Activated CD4-positive, alpha-beta T cell treated with anti-CD3 and anti-CD28 coated beads, Interleukin-2, amount 10 ng/mL, durations not matched to agents 7 days and 5 days (primary cell): ENCODE results near the gene BTBD10. TPM values are rescaled to one million over a fixed set of nuclear protein-coding genes. Genes with fewer than 3 reads are reported as not detected.
A peak's percentile ranks its signal among the peaks of the same experiment; 100 is the strongest.

Experiments used
- CTCF ChIA-PET: fragments of 350-600 bp; sonication (Branson Sonifier 250); formaldehyde crosslinking; loops from one replicate; lab custom pipeline; 2021; ENCODE audit warnings: antibody characterized with exemption; lab: Charles Lee
- POLR2A ChIA-PET: fragments of 350-600 bp; sonication (Branson Sonifier 250); formaldehyde crosslinking; loops from one replicate; lab custom pipeline; 2021; ENCODE audit warnings: antibody characterized with exemption; lab: Charles Lee
- DNase-seq: peaks from one replicate; pipeline ENCODE4 v3.0.0-alpha.2; 2020
- H3K27ac Mint-ChIP-seq: one replicate; pipeline ENCODE4 v1.8.0; 2021; ENCODE audit warnings: mild to moderate bottlenecking, moderate library complexity, mixed read lengths
- H3K27me3 Mint-ChIP-seq: one replicate; pipeline ENCODE4 v1.8.0; 2021; ENCODE audit warnings: mixed read lengths
- H3K36me3 Mint-ChIP-seq: one replicate; pipeline ENCODE4 v1.8.0; 2021; ENCODE audit warnings: low read depth, mixed read lengths
- H3K4me1 Mint-ChIP-seq: one replicate; pipeline ENCODE4 v1.8.0; 2021; ENCODE audit warnings: mixed read lengths
- H3K4me3 Mint-ChIP-seq: one replicate; pipeline ENCODE4 v1.8.0; 2021; ENCODE audit warnings: mild to moderate bottlenecking, moderate library complexity, mixed read lengths
- H3K9me3 Mint-ChIP-seq: one replicate; pipeline ENCODE4 v1.8.0; 2021; ENCODE audit warnings: mixed read lengths
- total RNA-seq, 2 experiments: library from RNA; stranded (reverse); gene quantifications; one replicate each; pipeline ENCODE4 v1.2.3, GENCODE V29; 2021

Gene BTBD10
- total RNA-seq = 10 to 100 TPM; 25.7 to 31.3 TPM

DNA sequence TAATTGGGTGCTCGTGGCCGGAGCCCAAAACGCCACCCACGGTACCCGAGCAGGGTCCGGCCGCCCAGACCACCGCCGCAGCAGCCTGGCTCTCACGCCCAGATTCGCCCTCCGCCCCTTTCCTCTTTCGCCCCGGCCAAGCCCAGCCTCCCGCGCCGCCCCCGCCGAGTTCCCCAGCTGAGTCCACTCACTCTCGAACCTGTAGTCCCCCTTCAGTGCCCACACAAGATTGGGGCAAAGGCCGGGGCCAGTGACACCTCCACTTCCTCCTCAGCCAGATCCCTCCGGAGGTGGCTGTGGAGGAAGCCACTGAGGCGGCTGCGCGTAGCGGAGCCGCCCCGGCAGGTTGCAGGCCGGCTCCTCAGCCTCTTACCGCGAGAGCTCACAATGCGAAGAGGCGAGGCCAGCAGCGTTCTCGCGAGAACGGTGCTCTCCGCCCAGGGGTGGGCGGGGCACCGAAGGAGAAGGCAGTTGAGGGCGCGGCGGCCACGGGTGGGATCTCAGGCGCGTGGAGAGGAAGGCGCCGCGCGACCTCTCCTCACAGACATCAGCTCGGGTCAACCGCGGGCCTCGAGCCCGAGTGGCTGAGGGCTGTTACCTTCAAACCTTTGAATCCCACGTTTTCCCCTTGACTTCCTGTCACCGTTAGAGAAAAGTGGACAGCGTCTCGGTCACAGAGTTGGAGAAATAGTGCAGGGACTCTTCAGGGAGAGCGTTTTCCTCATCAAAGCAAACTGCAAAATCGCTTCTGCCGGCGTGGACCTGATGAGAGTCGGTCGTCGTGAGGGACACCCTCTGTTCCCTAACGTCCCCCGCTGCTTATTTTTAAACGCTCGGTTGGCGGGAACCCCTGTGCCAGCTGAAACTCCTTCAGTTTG lies at the start of gene BTBD10:
TSS of gene BTBD10 (minus strand) at position 322 of the 878 bp plus-strand sequence. CDS start 18,098 bp downstream, outside the sequence.
- DNase-seq = peak; percentile 95
- H3K9me3 Mint-ChIP-seq = no peaks in the 10 kb centered on the region
- peak within 1 kb of the TSS; percentile 99 for H3K27ac Mint-ChIP-seq
- H3K4me1 Mint-ChIP-seq = peaks cover 39% of the 10 kb centered on the region
- POLR2A ChIA-PET = interaction anchor here (0.5 to 1.2 kb wide), 5 partner anchors 12 to 1619 kb away, joined by 3 to 5 read pairs (median 3); no protein-coding TSS in a partner anchor
- CTCF ChIA-PET = interaction anchor here (1.0 to 1.7 kb wide), 2 partner anchors 12 to 23 kb away, joined by 3 to 7 read pairs; no protein-coding TSS in a partner anchor
- H3K27me3 Mint-ChIP-seq = peaks cover 5% of the 10 kb centered on the region
- H3K4me3 Mint-ChIP-seq = peak within 1 kb of the TSS; percentile 92
- H3K36me3 Mint-ChIP-seq = peaks cover 19% of the 10 kb centered on the region

DNA sequence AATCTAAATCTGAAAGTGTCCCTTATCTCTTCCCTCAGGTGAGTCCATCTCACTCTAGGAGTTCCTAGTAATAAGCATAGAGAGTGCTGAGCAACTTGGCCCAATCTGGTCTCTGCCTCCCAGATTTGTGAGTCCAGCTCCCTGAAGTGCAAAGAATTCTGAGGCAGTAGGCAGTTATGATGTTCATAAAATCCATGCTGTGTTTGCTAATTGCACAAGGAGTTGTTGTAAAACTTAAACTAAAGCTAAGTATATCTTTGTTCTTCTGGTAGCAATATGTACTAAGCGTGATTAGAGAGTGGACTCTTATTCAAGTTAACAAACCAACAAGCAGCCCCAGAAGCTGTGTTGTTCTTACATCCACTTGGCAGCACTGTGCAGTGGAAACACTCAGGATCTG lies 40.4 kb upstream of the BTBD10 start:
- H3K36me3 Mint-ChIP-seq = no peaks in the 10 kb centered on the region
- H3K4me3 Mint-ChIP-seq = no peak overlapping the region
- H3K27ac Mint-ChIP-seq = no peak overlapping the region
- H3K27me3 Mint-ChIP-seq = peaks cover 19% of the 10 kb centered on the region
- ChIA-PET CTCF (no interaction called here), POLR2A (no interaction called here)
- no peaks in the 10 kb centered on the region for H3K4me1 Mint-ChIP-seq
- DNase-seq = no peak
- no peaks in the 10 kb centered on the region for H3K9me3 Mint-ChIP-seq

DNA sequence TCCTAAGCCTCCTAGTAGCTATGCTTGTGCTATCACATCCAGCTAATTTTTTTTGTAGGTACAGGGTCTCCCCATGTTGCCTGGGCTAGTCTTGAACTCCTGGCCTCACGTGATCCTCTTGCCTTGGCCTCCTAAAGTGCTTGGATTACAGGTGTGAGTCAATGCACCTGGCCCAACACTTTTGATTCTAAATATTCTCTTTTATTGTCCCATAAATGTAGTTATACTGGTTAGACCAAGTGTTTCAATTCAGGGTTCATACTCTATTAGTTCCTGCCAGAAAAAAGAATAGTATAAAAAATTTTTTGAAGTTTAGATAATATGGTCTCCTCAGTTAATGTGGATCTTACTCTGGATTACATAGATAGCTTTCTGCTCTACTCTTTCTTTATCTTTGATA lies 39.5 kb upstream of the BTBD10 start:
- Mint-ChIP-seq H3K4me1 (no peaks in the 10 kb centered on the region), H3K27me3 (peaks cover 19% of the 10 kb centered on the region), H3K4me3 (no peak overlapping the region), H3K27ac (no peak overlapping the region), H3K9me3 (no peaks in the 10 kb centered on the region), H3K36me3 (no peaks in the 10 kb centered on the region)
- DNase-seq = no peak
- CTCF ChIA-PET = no interaction called here
- POLR2A ChIA-PET = no interaction called here

DNA sequence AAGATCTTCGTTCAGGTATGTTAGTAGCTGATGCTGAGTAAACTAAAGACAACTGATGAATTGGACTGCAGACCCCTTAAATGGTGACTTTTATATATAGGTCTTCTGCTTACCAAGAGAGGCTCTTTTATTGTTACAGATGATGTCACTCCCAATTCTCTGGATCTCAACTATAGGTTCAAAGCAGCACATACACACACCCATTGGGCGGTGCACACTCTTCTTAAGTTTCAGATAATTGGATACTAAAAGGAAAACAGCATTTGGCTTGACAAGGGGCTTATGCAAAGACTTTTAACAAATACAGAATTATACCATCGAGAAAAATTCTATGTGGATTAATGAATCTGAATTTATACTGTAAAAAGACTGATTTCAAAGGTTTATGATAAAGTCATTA lies 32.9 kb upstream of the BTBD10 start, which contains the start of gene PTH:
TSS of gene PTH (minus strand) at position 69 of the 400 bp plus-strand sequence. CDS start 3,142 bp downstream, outside the sequence.
- Mint-ChIP-seq H3K27ac (no peak within 1 kb of the TSS), H3K4me1 (no peaks in the 10 kb centered on the region), H3K36me3 (no peaks in the 10 kb centered on the region), H3K4me3 (no peak within 1 kb of the TSS), H3K27me3 (peaks cover 12% of the 10 kb centered on the region), H3K9me3 (no peaks in the 10 kb centered on the region)
- DNase-seq = no peak
- ChIA-PET POLR2A (no interaction called here), CTCF (no interaction called here)

DNA sequence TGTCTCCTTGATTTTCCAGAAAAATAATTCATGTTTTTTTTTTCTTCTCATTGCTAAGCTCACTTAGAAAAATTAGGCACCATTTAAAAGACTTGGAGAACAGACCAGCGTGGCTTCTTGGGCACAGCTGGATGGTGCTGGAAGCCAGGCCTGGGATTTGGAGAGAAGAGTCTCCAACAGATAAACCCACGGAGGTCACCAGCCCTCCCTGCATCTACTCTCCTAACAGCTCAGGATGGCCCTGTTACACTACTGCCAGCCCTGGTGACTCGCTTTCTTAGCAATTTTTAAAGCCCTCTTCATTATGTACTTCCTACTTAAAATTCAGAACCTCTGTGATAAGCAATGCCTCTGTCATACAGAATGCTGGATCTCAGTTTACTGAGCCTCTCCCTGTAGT lies 31.0 kb upstream of the BTBD10 start:
- H3K4me3 Mint-ChIP-seq = no peak overlapping the region
- ChIA-PET POLR2A (no interaction called here), CTCF (no interaction called here)
- H3K27ac Mint-ChIP-seq = no peak overlapping the region
- DNase-seq = no peak
- peaks cover 11% of the 10 kb centered on the region for H3K27me3 Mint-ChIP-seq
- H3K4me1 Mint-ChIP-seq = no peaks in the 10 kb centered on the region
- H3K36me3 Mint-ChIP-seq = no peaks in the 10 kb centered on the region
- no peaks in the 10 kb centered on the region for H3K9me3 Mint-ChIP-seq

DNA sequence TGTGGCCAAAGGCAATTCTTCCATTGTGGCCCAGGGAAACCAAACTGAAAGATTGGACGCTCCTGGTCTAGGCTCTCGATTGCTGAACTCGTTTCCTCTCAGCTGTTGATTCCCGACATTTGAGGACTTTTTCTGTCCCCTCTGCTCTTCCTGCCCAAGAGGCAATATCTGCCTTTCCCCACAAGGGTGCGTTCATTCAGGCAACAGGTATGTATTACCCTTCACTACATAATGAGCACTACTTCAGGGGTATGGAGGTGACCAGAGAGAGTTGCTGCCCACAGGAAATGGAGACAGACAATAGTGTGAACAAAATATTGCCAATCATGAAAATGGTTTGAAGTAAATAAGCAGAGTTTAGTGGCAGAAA lies 24.6 kb upstream of the BTBD10 start:
- CTCF ChIA-PET = interaction anchor here (0.6 to 1.3 kb wide), 5 partner anchors 11 to 1001 kb away, joined by 3 to 4 read pairs (median 3); no protein-coding TSS in a partner anchor
- no peaks in the 10 kb centered on the region for H3K9me3 Mint-ChIP-seq
- POLR2A ChIA-PET = no interaction called here
- peaks cover 9% of the 10 kb centered on the region for H3K27me3 Mint-ChIP-seq
- peak overlapping the region; percentile 47 for H3K27ac Mint-ChIP-seq
- DNase-seq = peak; percentile 23
- peak overlapping the region; percentile 49 for H3K4me3 Mint-ChIP-seq
- H3K4me1 Mint-ChIP-seq = peaks cover 6% of the 10 kb centered on the region
- no peaks in the 10 kb centered on the region for H3K36me3 Mint-ChIP-seq

DNA sequence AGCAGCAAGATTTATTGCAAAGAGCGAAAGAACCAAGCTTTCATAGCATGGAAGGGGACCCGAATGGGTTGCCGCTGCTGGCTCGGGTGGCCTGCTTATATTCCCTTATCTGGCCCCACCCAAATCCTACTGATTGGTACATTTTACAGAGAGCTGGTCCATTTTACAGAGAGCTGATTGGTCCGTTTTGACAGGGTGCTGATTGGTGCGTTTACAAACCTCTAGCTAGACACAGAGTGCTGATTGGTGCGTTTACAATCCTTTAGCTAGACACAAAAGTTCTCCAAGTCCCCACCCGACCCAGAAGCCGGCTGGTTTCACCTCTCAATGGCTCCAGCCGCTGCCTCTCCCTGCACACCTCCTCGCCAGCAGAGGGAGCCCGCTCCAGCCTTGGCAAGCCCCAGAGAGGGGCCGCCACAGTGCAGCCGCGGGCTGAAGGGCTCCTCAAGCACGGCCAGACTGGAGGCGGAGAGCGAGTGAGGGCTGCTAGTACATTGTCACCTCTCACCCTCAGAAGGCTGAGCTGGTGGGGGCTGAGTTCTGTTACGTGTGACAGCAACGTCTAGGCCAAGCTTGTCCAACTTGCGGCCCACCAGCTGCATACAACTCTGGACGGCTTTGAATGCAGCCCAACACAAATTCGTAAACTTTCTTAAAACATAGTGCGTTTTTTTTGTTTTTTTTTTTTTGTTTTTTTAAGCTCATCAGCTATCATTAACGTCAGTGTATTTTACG lies 24.1 kb upstream of the BTBD10 start:
- H3K36me3 Mint-ChIP-seq = no peaks in the 10 kb centered on the region
- DNase-seq = peak; percentile 57
- CTCF ChIA-PET = interaction anchor here (0.6 to 1.3 kb wide), 6 partner anchors 11 to 1001 kb away, joined by 3 to 4 read pairs (median 3); no protein-coding TSS in a partner anchor
- H3K4me1 Mint-ChIP-seq = peaks cover 6% of the 10 kb centered on the region
- no peak overlapping the region for H3K27ac Mint-ChIP-seq
- H3K4me3 Mint-ChIP-seq = peak overlapping the region; percentile 49
- H3K9me3 Mint-ChIP-seq = no peaks in the 10 kb centered on the region
- peaks cover 12% of the 10 kb centered on the region for H3K27me3 Mint-ChIP-seq
- POLR2A ChIA-PET = no interaction called here

DNA sequence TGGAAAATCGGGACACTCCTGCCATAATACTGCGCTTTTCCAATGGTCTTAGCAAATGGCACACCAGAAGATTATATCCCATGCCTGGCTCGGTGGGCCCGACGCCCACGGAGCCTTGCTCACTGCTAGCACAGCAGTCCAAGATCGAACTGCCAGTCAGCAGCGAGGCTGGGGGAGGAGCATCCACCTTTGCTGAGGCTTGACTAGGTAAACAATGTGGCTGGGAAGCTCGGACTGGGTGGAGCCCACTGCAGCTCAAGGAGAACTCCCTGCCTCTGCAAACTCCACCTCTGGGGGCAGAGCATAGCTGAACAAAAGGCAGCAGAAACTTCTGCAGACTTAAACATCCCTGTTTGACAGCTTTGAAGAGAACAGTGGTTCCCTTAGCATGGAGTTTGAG lies 17.2 kb upstream of the BTBD10 start:
- POLR2A ChIA-PET = no interaction called here
- H3K4me3 Mint-ChIP-seq = no peak overlapping the region
- no peaks in the 10 kb centered on the region for H3K36me3 Mint-ChIP-seq
- no peak overlapping the region for H3K27ac Mint-ChIP-seq
- CTCF ChIA-PET = no interaction called here
- no peak for DNase-seq
- peaks cover 34% of the 10 kb centered on the region for H3K27me3 Mint-ChIP-seq
- no peaks in the 10 kb centered on the region for H3K4me1 Mint-ChIP-seq
- no peaks in the 10 kb centered on the region for H3K9me3 Mint-ChIP-seq

DNA sequence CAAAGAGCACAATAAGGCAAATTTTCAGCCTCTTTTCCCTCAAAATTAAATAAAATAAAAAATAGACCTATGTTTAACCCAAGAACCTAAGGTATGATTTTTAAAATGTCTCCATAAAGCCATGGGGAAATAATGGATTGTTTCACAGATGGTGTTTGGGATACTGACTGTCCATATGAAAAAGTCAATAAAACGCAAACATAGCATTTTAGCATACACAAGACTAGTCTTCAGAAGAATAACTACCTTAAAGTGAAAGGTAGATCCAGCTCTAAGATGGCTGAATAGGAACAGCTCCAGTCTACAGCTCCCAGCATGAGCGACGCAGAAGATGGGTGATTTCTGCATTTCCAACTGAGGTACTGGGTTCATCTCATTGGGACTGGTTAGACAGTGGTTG lies 16.7 kb upstream of the BTBD10 start:
- Mint-ChIP-seq H3K9me3 (no peaks in the 10 kb centered on the region), H3K27ac (no peak overlapping the region), H3K4me3 (no peak overlapping the region), H3K4me1 (no peaks in the 10 kb centered on the region), H3K27me3 (peaks cover 34% of the 10 kb centered on the region), H3K36me3 (no peaks in the 10 kb centered on the region)
- ChIA-PET POLR2A (no interaction called here), CTCF (no interaction called here)
- no peak for DNase-seq

DNA sequence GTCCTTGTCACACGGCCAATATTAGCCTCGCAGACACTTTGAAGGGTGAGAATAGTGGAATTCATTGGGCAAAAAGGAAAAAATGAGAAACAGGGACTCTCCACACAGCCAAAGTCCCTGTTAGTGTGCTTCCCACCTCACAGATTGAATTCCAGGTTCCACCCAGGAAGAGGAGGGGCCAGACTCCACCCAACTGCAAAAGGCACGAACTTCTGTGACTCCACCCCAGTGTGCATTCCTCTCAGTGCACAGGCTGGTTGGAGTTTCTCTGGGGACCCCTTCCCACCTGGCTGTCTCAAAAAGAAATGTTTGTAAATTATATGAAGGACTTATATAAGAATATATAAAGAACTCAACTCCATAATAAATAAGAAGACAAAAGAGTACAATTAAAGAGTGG lies 12.1 kb upstream of the BTBD10 start:
- no peaks in the 10 kb centered on the region for H3K4me1 Mint-ChIP-seq
- no peak for DNase-seq
- H3K27me3 Mint-ChIP-seq = peaks cover 32% of the 10 kb centered on the region
- no peaks in the 10 kb centered on the region for H3K9me3 Mint-ChIP-seq
- no peak overlapping the region for H3K27ac Mint-ChIP-seq
- ChIA-PET POLR2A (no interaction called here), CTCF (interaction anchor here (1.4 kb wide), 1 partner anchor 12 kb away, joined by 4 read pairs; no protein-coding TSS in a partner anchor)
- H3K4me3 Mint-ChIP-seq = no peak overlapping the region
- no peaks in the 10 kb centered on the region for H3K36me3 Mint-ChIP-seq

DNA sequence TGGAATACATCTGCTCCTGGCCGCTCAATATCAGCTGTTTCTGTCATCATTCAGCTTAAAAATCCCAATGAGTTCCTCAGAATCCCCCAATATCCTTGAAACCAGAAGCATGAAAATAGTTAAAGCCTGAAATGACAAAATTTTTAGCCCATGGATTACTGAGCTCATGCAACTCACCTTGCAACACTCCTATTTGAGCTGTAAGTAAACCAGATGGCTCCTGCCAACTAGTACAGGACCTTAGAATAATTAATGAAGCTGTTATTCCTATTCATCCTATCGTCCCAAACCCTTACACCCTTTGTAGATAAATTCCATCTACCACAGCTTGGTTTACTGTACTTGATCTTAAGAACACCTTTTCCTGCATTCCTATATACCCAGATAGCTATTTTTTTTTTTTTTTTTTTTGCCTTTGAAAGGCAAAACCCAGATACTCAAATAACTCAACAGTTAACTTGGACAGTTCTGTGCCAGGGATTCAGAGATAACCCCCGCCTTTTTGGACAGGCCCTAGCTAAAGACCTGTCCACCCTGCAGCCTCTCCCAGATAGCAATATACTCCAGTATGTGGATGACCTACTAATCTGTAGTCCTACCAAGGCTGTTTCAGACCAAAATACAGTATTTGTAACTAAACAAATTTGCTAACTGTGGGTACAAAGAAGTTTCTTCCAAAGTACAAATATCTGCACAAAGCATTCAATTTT lies 10.1 kb upstream of the BTBD10 start:
- no peaks in the 10 kb centered on the region for H3K4me1 Mint-ChIP-seq
- no peaks in the 10 kb centered on the region for H3K36me3 Mint-ChIP-seq
- no peak for DNase-seq
- no peak overlapping the region for H3K27ac Mint-ChIP-seq
- ChIA-PET POLR2A (no interaction called here), CTCF (interaction anchor here (0.8 to 1.0 kb wide), 3 partner anchors 128 to 209 kb away, joined by 3 to 4 read pairs (median 3); no protein-coding TSS in a partner anchor)
- H3K4me3 Mint-ChIP-seq = no peak overlapping the region
- no peaks in the 10 kb centered on the region for H3K9me3 Mint-ChIP-seq
- peaks cover 34% of the 10 kb centered on the region for H3K27me3 Mint-ChIP-seq

DNA sequence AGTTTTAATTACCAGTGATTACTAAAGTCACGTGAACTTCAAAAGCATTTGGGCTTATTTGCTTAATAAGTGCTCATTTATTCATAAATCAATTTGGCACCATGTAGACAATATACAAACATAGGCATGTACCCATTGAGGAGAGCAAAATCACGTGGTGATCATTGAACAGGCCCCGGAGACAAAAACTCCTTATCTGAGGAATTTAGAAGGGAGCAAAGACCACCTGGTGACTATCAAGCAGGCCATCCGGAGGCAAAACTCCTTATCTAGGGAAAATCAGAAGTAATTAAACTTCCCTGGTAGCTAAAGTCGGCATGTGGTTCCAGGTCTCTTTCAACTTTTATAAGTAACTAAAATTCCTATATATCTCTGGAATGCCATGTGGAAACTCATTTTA lies 5.7 kb upstream of the BTBD10 start:
- H3K36me3 Mint-ChIP-seq = no peaks in the 10 kb centered on the region
- DNase-seq = no peak
- ChIA-PET POLR2A (no interaction called here), CTCF (interaction anchor here (1.1 kb wide), 1 partner anchor 14 kb away, joined by 3 read pairs; no protein-coding TSS in a partner anchor)
- no peak overlapping the region for H3K4me3 Mint-ChIP-seq
- H3K4me1 Mint-ChIP-seq = peaks cover 11% of the 10 kb centered on the region
- H3K27ac Mint-ChIP-seq = no peak overlapping the region
- peaks cover 32% of the 10 kb centered on the region for H3K27me3 Mint-ChIP-seq
- no peaks in the 10 kb centered on the region for H3K9me3 Mint-ChIP-seq
